Right ventricle myocardium inferior (tissue), 1 donor: ENCODE data around the gene AGK. TPM values are rescaled to one million over a fixed set of nuclear protein-coding genes. Genes with fewer than 3 reads are reported as not detected.
A peak's percentile ranks its signal among the peaks of the same experiment; 100 is the strongest.

Experiments
- ATAC-seq: fragments of 200-7000 bp; cut with Tn5 transposase; one replicate; pipeline ENCODE4 v1.9.1; 2020; ENCODE audit warnings: mild to moderate bottlenecking, moderate library complexity
- DNase-seq: peaks from one replicate; pipeline ENCODE4 v3.0.0; 2021; ENCODE audit errors: missing footprints
- intact Hi-C: fragments of 100-400 bp; cut with DNase I; formaldehyde crosslinking; loops from one replicate; pipeline ENCODE4 v1.11.0; 2022
- total RNA-seq: library from RNA; stranded (reverse); fragmentation: NEBNext Ultra II Directional; extraction: Animal tissue kit (Norgen Biotek cat#: 25700); gene quantifications from one replicate; pipeline ENCODE4 v1.2.1, GENCODE V29; 2021
- donor health status: DM: no; HTN: yes; CAD: no; lungs with severe emphysema.

Gene AGK
- total RNA-seq, 1 donor from 2014 or later: 28.4 TPM

DNA sequence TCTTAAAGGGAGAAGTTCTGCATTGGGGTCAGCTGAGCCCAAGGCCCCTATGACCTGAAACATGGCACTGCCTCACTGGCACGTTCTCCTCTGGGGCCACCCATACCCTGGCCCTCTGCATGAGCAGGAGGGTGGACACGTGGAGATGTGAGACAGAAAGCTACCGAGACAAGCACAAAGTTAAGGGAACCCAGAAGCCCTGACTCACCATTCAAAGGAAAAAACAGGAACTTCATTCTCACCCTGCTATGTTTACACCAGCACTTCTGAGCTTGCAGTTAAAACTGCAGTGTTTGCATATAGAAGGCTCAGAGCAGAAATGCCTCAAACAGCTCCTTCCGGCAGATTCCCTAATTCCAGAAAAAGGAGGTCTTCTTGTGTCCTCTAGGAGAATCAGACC is 109.0 kb downstream of the AGK start:
- ATAC-seq (peak; percentile 61), DNase-seq (no peak)
- intact Hi-C loops: no loop called here

GRCh38 chr7:141663081-141663849 is 112.1 kb downstream of the AGK start:
- no peak for DNase-seq
- peak; percentile 38 for ATAC-seq
- intact Hi-C loops: no loop called here

GRCh38 chr7:141664450-141664849 is 113.2 kb downstream of the AGK start:
- intact Hi-C loops: no loop called here
- ATAC-seq (no peak), DNase-seq (no peak)

DNA sequence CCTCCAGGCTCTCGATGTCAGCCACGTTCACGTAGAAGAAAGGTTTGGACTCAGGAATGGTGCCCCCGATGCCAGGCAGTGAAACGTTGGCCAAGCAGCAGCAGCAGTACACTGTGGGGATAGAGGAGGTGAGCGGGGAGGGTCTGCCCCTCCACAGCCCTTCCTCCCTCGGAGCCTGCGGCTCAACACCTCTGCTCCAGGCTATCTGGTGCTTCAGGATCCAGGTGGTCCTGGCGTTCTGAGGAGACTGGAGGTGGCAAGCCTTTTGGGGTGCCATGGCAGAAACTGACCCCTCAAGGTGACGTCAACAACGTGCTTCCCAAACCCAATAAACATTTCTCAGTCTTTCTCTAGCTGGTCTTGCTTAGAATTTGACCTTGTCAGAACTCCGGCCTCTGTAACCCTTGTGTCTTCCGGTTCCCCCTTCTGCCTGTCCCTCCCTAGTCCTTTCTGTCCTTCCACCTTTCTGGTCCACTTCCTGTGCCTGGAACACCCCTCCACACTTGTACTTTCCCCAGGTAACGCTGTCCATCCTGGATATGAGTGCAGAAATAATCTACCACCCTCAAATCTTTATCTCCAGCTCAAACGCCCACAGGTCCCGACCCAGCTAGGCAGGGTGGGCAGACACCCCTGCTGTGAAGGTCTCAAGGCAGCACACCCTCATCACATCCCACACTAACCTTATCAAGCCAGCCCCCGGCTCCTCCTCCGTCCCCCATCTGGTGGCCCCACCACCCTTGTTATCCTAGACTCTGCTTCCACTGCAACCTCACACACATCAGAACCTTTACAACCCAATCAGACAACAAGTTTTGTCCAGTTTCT is 114.2 kb downstream of the AGK start:
- DNase-seq (no peak), ATAC-seq (no peak)
- intact Hi-C loops: no loop called here

DNA sequence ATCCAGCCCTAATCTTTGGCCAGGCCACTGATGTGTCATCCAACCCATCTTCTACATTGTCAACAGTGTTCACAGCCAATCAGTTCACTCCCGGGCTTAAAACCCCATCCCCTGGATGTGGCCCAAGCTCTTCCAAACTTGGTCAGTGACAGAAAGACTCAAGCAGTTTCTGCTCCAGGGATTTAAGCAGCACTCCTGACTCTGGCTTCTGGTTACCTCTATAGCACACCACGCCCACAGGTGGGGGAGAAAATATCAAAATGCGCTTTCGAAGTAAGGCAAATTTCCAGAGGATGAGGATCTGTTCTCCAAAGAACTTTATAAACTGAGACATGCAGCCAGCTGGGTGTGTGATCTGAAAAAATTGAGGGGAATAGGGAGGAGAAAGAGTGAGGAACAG is 114.9 kb downstream of the AGK start:
- intact Hi-C loops: no loop called here
- no peak for DNase-seq
- no peak for ATAC-seq

GRCh38 chr7:141668853-141669252 is 117.6 kb downstream of the AGK start:
- DNase-seq (no peak), ATAC-seq (no peak)
- intact Hi-C loops: no loop called here

GRCh38 chr7:141671705-141672496 is 120.7 kb downstream of the AGK start:
- ATAC-seq: no peak

GRCh38 chr7:141673346-141673745 is 122.1 kb downstream of the AGK start:
- intact Hi-C loops: no loop called here
- ATAC-seq (no peak), DNase-seq (no peak)

More at GRCh38 chr7:141671705-141672496, 120.7 kb downstream of the AGK start:
- intact Hi-C loops: no loop called here
- DNase-seq: no peak

- intact Hi-C loops: no loop called here
- ATAC-seq (no peak), DNase-seq (no peak)
Measured at GRCh38 chr7:141674171-141674671, 123.0 kb downstream of the AGK start.

- intact Hi-C loops: no loop called here
- no peak for ATAC-seq
- no peak for DNase-seq
Measured at GRCh38 chr7:141674702-141675101, 123.5 kb downstream of the AGK start.

DNA sequence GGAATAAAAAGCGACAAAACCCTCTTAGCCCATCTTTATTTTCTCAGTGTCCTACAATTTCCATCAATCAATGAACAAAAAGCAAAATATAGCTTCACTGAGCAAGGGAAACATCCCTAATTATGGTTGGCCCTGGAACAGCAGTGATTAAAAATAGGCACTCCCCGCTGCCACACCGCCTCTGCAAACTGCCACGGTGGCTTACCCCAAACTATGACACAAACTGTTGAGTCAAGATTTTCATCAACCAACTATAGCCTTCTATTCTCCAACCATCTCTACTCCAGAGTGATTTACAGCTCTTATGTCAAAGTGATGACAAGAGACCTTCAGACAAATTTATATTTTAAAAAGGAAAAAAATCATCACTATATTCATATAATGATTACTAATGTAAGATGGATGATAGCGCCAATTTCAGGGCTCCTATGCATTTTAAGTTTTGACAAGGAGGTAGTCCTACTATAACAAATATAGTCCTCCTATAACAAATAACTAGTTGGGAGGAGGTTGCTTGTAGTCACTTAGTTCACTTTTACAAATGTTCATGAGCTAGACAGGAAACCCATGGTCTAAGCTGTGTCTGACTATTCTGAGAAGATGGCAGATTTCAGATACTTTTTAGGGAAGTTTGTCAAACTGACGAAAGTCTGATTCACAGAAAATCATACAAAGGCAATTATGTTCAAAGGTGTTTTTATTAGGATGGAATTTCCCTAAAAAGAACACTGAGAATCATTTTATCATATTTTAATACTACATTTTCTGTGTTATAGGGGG is 124.4 kb downstream of the AGK start:
- DNase-seq (no peak), ATAC-seq (no peak)
- intact Hi-C loops: no loop called here

DNA sequence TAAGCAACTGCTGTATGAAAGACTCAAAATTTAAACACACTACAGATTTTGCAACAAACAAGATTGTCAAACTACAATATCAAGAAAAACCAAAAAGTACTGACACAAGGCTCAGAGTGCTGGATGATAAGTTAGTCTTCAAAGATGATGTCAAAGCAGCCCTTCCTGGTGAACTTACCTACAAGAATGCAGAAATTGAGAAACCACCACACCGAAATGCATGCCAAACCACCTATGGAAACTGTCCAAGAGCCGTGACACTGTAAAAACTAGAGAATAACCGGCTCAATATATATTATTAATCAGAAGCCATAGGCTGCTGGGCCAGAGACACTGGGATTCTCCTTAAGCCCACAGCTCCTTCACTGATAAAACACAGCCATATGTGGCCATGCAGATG is 125.4 kb downstream of the AGK start:
- DNase-seq (no peak), ATAC-seq (no peak)
- intact Hi-C loops: no loop called here

- no peak for DNase-seq
- ATAC-seq: no peak
- intact Hi-C loops: no loop called here
Measured at GRCh38 chr7:141679014-141679413, 127.8 kb downstream of the AGK start.

DNA sequence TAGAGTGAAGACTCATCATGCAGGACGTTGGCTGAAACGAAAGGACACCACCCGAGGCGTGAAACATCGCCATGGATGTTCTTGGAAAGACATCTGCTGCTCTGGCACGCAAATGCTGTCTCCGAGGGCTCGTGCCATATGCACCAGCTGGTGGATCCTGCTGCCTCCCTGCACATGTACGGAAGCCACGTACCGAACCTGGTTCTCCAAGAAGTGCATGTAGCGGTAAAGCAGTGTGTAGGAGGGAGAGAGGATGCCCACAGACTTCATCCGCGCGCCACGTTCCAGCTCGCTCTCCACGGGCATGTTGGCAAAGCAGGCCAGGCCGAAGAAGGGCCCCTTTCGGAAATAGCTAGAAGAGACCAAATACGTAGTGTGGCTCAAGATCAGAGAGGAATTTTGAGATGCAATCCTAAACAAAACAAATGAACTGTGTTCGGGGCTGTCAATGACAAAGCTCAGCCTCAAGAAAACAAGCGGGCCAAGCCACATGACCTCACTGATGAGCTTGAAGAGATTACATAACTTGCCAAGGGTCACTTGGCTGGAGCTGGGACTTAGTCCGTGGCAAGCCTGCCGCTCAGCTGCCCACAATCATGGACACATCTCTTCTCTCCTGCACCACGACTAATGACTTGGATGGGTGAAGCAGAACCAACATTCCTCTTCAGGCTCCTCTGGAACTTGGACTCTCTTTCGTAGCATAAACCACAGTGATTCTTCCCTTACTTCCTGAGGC is 134.2 kb downstream of the AGK start:
- ATAC-seq (no peak), DNase-seq (no peak)
- intact Hi-C loops: no loop called here

GRCh38 chr7:141686074-141686473 is 134.9 kb downstream of the AGK start:
- intact Hi-C loops: no loop called here
- ATAC-seq (no peak), DNase-seq (no peak)

DNA sequence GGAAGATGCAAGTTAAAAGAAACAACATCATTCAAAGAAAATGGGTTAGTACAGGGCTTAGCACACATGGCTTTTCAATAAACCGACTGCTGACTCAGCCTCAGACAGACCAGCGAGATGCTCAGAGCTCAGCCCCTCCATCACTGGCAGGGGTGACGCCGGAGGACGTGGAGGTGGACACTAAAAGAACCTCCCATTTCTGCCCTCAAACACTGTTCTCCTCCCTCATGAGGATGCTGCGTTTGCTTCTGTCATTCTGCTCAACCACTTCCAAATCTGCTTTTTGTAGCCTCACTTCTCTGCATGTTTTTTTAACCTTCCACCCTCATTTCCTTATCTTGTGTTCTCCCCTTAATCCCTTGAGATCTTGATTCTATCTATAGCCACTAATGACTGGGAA is 135.5 kb downstream of the AGK start:
- intact Hi-C loops: no loop called here
- ATAC-seq (peak; percentile 30), DNase-seq (no peak)

GRCh38 chr7:141688043-141688442 is 136.8 kb downstream of the AGK start:
- intact Hi-C loops: no loop called here
- ATAC-seq: no peak
- DNase-seq: no peak
